Gastroesophageal sphincter (tissue), 4 donors: Measurements from ENCODE around the gene TESPA1. TPM values are rescaled to one million over a fixed set of nuclear protein-coding genes. Genes with fewer than 3 reads are reported as not detected.

Experiments used
- ATAC-seq: fragments of 150-250 bp; one replicate; pipeline ENCODE4 v1.9.1; 2016; ENCODE audit warnings: mild to moderate bottlenecking, moderate library complexity
- H3K27ac ChIP-seq, 4 donors: fragments of 200-600 bp; sonication (generic) in 3 of 4; 1 replicate in 3 of 4; 2 replicates in 1 of 4; pipeline ENCODE4 v1.5.1; 2016 to 2019
- H3K27me3 ChIP-seq: fragments of 200-600 bp; sonication (generic); one replicate; pipeline ENCODE4 v1.5.1; 2019
- H3K36me3 ChIP-seq, 2 donors: fragments of 200-600 bp; sonication (generic); one replicate each; pipeline ENCODE4 v1.5.1; 2019; ENCODE audit warnings: control low read depth in 1 of 2
- H3K4me1 ChIP-seq, 3 donors: fragments of 200-600 bp; sonication (generic); 1 replicate in 2 of 3; 2 replicates in 1 of 3; pipeline ENCODE4 v1.5.1; 2016 to 2019; ENCODE audit warnings: control low read depth in 2 of 3
- H3K4me3 ChIP-seq, 2 donors: fragments of 200-600 bp; sonication (generic); one replicate each; pipeline ENCODE4 v1.5.1; 2019; ENCODE audit warnings: mild to moderate bottlenecking in 1 of 2, moderate library complexity in 1 of 2
- H3K9me3 ChIP-seq, 3 donors: fragments of 200-600 bp; sonication (generic); one replicate each; pipeline ENCODE4 v1.5.1; 2017 to 2019; ENCODE audit warnings: control low read depth in 2 of 3
- CTCF ChIP-seq, 4 experiments: fragments of 200-600 bp in 2 of 4; fragments of 450-650 bp in 2 of 4; sonication (generic) in 1 of 4; IDR thresholded peaks; one replicate each; pipeline ENCODE4 v1.5.1; 2017 to 2019; ENCODE audit warnings: antibody characterized with exemption in 4 of 4, mild to moderate bottlenecking in 2 of 4, moderate library complexity in 2 of 4
- EP300 ChIP-seq: sonication (generic); formaldehyde crosslinking; IDR thresholded peaks from one replicate; pipeline ENCODE4 v1.6.1; 2017; ENCODE audit warnings: antibody characterized with exemption, mild to moderate bottlenecking
- POLR2A ChIP-seq, 2 donors: fragments of 450-650 bp; IDR thresholded peaks; one replicate each; pipeline ENCODE4 v1.6.1; 2017; ENCODE audit warnings: antibody characterized with exemption in 2 of 2, mild to moderate bottlenecking in 2 of 2, moderate library complexity in 1 of 2
- POLR2AphosphoS5 ChIP-seq: sonication (generic); formaldehyde crosslinking; IDR thresholded peaks from one replicate; pipeline ENCODE4 v1.6.1; 2017; ENCODE audit warnings: antibody characterized with exemption
- whole genome bisulfite sequencing, 2 donors: methylation state at CpG; one replicate each; pipeline ENCODE4 v1.1.5; 2018; ENCODE audit warnings: low coverage in 1 of 2; 5-methylcytosine and 5-hydroxymethylcytosine counted together
- total RNA-seq, 4 donors: library from RNA; depleted of rRNA; stranded (reverse); fragments of >200 nt; gene quantifications; one replicate each; pipeline ENCODE4 v1.1.0, GENCODE V29; 2016

Gene TESPA1
- total RNA-seq, 4 donors from 2014 or later, result 0.17 to 3.2 (median 1.8) TPM

GRCh38 chr12:54935235-54935951 lies 49.2 kb downstream of the TESPA1 start:
- no peaks in the 10 kb centered on the region for H3K27me3 ChIP-seq
- no peaks in the 10 kb centered on the region for H3K4me1 ChIP-seq
- H3K4me3 ChIP-seq, result no peak overlapping the region
- no peak for TF ChIP-seq POLR2A (IDR thresholded peaks at IDR 0.05)
- no peak for TF ChIP-seq CTCF (IDR thresholded peaks at IDR 0.05)
- TF ChIP-seq EP300, result no peak
- TF ChIP-seq POLR2AphosphoS5, result no peak
- peaks cover 0 to 3% (median 0%) of the 10 kb centered on the region in 3 donors for H3K9me3 ChIP-seq
- 24 to 40% methylated on average over 4 to 5 of the region's 5 CpGs for WGBS, 2 donors
- ATAC-seq, result no peak
- no peak overlapping the region for H3K27ac ChIP-seq
- no peaks in the 10 kb centered on the region for H3K36me3 ChIP-seq

- no peak overlapping the region for H3K4me3 ChIP-seq
- TF ChIP-seq POLR2AphosphoS5 (no peak), EP300 (no peak), CTCF (IDR thresholded peaks at IDR 0.05) (no peak)
- H3K9me3 ChIP-seq, result peaks cover 0 to 13% (median 0%) of the 10 kb centered on the region in 3 donors
- no peaks in the 10 kb centered on the region for H3K27me3 ChIP-seq
- no peaks in the 10 kb centered on the region for H3K4me1 ChIP-seq
- ATAC-seq, result no peak
- H3K27ac ChIP-seq, result no peak overlapping the region
- H3K36me3 ChIP-seq, result no peaks in the 10 kb centered on the region
- 0 to 25% methylated on average over 1 of the region's 1 CpG for WGBS, 2 donors
Measured at GRCh38 chr12:54934419-54934818, 50.1 kb downstream of the TESPA1 start.

GRCh38 chr12:54933376-54933775 lies 51.2 kb downstream of the TESPA1 start:
- WGBS, 2 donors, result 55 to 83% methylated on average over 1 of the region's 1 CpG
- no peak for ATAC-seq
- H3K27me3 ChIP-seq, result no peaks in the 10 kb centered on the region
- H3K4me3 ChIP-seq, result no peak overlapping the region
- no peak for TF ChIP-seq CTCF (IDR thresholded peaks at IDR 0.05)
- no peak for TF ChIP-seq EP300
- TF ChIP-seq POLR2AphosphoS5, result no peak
- no peak for TF ChIP-seq POLR2A (IDR thresholded peaks at IDR 0.05)
- no peaks in the 10 kb centered on the region for H3K4me1 ChIP-seq
- H3K36me3 ChIP-seq, result no peaks in the 10 kb centered on the region
- no peak overlapping the region for H3K27ac ChIP-seq
- H3K9me3 ChIP-seq, result peaks cover 0 to 14% (median 0%) of the 10 kb centered on the region in 3 donors

GRCh38 chr12:54932691-54933090 lies 51.9 kb downstream of the TESPA1 start:
- H3K27ac ChIP-seq, result no peak overlapping the region
- WGBS, 2 donors, result 35 to 64% methylated on average over 1 to 2 of the region's 2 CpGs
- no peak for TF ChIP-seq POLR2AphosphoS5
- TF ChIP-seq POLR2A (IDR thresholded peaks at IDR 0.05), result no peak
- no peak for TF ChIP-seq EP300
- no peak for TF ChIP-seq CTCF (IDR thresholded peaks at IDR 0.05)
- H3K36me3 ChIP-seq, result no peaks in the 10 kb centered on the region
- H3K4me1 ChIP-seq, result no peaks in the 10 kb centered on the region
- no peak overlapping the region for H3K4me3 ChIP-seq
- H3K27me3 ChIP-seq, result no peaks in the 10 kb centered on the region
- peaks cover 0 to 14% (median 0%) of the 10 kb centered on the region in 3 donors for H3K9me3 ChIP-seq
- no peak for ATAC-seq

- no peak for ATAC-seq
Measured at GRCh38 chr12:54932038-54932437, 52.5 kb downstream of the TESPA1 start.

More at GRCh38 chr12:54932038-54932437, 52.5 kb downstream of the TESPA1 start:
- no peaks in the 10 kb centered on the region for H3K27me3 ChIP-seq
- H3K36me3 ChIP-seq, result no peaks in the 10 kb centered on the region
- TF ChIP-seq POLR2A (IDR thresholded peaks at IDR 0.05) (no peak), EP300 (no peak), POLR2AphosphoS5 (no peak), CTCF (IDR thresholded peaks at IDR 0.05) (no peak)
- no peak overlapping the region for H3K27ac ChIP-seq
- 89 to 94% methylated on average over 3 to 4 of the region's 4 CpGs for WGBS, 2 donors
- peaks cover 0 to 14% (median 0%) of the 10 kb centered on the region in 3 donors for H3K9me3 ChIP-seq
- H3K4me3 ChIP-seq, result no peak overlapping the region
- H3K4me1 ChIP-seq, result no peaks in the 10 kb centered on the region
